Stimulated activated CD4-positive, alpha-beta T cell treated with anti-CD3 and anti-CD28 coated beads, Interleukin-2, amount 100 ng/mL, for 4 hours (primary cell): ENCODE data around the gene SYNE3.

Experiments
- DNase-seq: peaks from one replicate; pipeline ENCODE4 v3.0.0-alpha.2; 2020; ENCODE audit warnings: low read depth

SYNE3 gene

DNA sequence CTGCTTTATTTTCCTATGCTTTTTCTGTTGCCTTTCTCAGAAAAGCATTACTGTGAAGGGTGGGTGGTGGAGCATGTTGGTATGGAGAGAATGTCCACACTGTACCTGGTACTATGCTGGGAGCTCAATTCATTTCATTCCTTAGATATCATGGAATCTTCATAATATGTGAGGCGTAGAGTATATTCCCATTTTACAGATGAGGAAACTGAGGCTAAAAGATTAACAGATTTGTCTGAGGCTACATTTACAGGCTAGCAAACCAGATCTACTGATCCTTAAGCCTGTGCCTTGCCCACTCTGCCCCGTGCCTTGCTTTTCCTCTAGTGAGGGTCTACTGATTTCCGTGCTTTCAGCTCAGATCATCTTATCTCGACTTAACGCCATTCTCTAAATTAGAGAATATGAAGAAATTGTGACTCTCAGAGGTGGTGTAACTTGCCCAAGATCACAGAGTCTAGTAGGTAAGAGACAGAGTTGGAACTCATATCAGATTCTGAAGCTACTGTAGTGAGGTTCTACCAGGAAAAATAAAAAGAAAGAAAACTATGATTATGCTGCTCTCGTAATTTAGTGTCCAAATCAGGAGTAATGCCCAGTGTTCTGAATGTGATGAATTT is 23.9 kb upstream of the SYNE3 start:
- DNase-seq, result no peak

GRCh38 chr14:95538801-95539509 is 22.5 kb upstream of the SYNE3 start:
- DNase-seq, result no peak

DNA sequence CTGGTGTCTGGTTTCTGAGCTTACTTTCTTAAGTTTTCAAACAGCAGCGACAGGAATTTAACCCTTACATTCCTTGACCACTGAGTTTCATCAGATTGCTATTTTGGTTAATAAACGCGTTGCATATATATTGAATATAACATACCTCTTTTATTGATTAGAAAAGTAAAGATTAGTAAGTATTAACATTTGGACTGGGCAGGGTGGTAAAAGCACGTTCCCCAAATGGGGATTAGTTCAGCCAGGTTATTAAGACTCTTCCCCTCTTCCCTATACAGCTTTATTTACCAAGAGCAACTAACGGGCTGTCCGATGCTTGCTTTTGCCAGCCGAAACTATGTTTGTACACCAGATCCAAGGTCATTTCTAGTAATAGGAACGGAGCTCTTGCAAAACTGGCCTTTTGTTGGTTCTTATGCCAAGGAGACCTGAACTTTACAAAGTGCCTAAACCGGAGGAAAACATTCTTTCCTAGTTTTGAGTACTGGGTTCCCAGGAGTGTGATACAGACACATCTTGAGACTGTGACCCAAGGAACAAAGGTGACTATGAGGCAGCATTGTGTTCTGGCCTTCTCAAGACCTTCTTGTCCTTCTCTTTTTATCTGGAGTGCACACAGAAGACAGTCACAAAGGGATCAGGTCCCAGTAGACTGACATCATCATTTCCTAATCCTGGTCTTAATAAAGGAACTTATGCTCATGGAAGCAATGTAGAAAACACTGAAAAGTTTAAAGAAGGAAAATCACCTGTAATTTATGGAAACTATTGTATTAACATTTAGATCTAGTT is 21.0 kb upstream of the SYNE3 start:
- no peak for DNase-seq

- no peak for DNase-seq
These were observed 20.2 kb upstream of the SYNE3 start for GRCh38 chr14:95536671-95537070.

GRCh38 chr14:95536036-95536593 is 19.7 kb upstream of the SYNE3 start:
- DNase-seq, result no peak

DNA sequence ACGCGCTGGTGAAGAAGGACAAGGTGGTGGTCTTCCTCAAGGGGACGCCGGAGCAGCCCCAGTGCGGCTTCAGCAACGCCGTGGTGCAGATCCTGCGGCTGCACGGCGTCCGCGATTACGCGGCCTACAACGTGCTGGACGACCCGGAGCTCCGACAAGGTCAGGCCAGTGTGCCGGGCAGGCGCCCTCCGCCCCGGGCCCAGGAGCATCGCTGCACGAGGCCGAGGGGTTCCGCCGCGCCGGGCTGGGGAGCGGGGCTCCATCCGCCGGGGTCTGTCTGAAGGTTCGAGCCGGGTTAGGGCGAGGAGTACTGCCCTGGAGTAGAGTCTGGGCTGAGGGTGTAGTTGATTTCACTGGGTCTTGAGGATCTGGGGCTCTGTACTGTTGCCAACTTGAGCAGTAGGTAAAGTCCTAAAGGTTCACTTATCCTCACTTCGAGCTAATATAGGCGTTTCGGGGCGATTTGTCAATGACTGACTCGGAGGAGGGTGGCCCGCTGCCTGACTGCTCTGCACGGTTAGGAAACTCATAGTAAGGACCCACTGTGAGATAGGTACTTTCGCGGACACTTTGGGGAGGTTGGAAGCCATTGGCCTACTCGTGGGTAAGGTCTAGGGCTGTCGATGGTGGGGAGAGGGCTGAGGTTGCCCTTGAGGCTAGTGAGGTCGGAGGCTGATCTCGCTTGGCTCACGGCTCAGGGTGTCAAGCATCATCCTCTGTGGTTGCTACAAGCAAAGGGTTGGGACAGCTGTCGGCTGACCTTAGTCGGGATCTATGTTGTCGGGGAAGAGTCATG is 19.0 kb upstream of the SYNE3 start:
- no peak for DNase-seq

GRCh38 chr14:95534299-95535225 is 18.1 kb upstream of the SYNE3 start, which contains the start of gene GLRX5:
TSS of gene GLRX5 (plus strand) at chr14:95535050. CDS start at chr14:95535090, 40 bp downstream.
- DNase-seq, result peak; percentile 96

DNA sequence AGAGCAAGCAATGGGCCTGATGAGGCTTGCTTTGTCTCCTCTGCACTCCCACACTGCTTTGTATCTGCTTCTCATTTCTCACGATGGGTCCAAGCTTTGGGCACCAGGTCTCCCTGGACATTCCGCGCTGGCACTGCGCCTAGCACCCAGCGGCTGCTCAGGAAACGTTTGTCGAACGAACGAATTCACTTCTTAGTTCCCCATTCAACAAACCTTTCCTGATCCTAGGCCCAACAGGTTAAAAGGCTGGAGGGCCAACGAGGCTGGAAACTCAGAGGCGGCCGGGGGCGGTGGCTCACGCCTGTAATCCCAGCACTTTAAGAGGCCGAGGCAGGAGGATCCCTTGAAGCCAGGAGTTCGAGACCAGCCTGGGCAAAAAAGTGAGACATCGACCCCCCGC is 17.4 kb upstream of the SYNE3 start:
- no peak for DNase-seq

DNA sequence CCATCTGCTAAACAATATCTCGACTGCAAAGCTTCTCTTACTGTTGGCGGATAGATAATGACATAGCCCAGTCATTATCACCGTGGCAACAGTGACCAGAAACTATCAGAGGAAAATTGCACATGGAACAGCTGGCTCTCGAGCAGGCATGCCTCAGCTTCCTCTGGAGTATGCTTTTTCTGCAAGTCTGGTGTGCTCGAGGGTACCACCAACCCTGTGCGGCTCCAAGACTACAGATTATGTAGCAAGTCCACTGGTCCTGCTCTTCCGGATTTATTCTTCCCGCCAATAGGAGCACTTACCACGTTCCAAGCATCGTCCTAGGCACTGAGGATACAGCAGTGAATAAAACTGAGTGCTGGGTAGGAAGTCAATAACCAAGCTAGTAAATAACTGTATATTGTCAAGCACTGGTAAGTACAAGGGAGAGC is 17.0 kb upstream of the SYNE3 start:
- DNase-seq, result no peak

- no peak for DNase-seq
These were observed 15.5 kb upstream of the SYNE3 start for GRCh38 chr14:95531969-95532368.

DNA sequence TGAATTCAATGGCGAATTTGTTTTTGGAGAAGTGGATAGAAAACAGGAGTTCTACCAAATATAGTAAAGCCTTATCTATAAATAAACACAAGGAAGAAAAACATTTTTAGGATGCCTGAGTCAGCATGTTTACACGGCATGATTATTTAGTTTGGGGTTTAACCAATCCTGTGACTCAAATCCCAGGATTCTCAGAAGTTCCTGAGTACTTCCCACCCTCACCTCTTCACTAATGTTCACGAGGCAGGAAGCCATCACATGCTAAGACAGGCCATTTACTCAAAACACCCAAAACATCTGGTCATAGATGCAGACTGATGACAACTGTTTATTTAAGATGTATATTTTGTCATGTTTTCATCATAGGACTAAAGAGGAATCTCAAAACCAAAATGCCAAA is 15.0 kb upstream of the SYNE3 start:
- DNase-seq, result no peak

- DNase-seq, result no peak
These were observed 14.2 kb upstream of the SYNE3 start for GRCh38 chr14:95530473-95531276.

- no peak for DNase-seq
These were observed 12.8 kb upstream of the SYNE3 start for GRCh38 chr14:95529216-95529615.

- no peak for DNase-seq
These were observed 11.0 kb upstream of the SYNE3 start for GRCh38 chr14:95527387-95528002.

DNA sequence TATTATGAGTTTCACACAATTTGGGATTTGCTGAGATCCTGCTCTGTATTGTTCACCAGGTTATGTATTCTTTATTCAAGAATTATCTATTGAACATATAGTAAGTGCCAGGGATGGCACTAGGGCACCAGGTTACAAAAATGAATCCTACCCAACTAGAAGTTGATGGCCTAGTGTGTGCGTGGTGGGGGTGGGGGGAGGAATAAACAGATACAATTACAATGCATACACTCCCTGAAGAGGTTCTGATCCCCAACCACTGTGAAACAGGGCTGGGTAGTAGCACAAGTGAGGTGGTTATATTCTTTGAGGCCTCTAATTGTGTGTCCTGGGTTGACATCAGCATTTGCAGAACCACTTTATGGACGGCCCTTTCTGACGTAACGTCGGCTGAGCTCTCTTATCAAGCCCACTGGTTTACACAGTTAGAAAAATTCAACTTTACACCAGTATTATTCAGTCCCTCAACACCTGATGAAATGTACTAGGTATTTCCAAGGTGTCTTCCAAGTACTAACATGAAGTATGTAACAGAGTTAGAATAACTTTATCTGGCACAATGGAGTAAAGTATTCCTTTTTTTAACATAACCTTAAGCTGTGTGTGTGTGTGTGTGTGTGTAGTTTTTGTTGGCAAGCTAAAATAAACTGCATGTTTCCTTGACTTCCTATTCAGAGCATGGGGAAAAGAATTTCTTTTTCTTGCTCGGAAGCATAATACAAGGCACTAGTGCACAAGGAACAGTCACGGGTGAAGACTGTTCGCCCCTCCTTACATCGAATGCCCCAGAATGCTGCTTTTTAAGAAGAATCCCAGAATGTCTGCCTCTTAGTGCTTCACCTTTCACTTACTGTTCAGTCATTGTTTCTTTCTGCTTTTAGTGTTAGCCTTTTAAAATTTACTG is 10.3 kb upstream of the SYNE3 start:
- no peak for DNase-seq

DNA sequence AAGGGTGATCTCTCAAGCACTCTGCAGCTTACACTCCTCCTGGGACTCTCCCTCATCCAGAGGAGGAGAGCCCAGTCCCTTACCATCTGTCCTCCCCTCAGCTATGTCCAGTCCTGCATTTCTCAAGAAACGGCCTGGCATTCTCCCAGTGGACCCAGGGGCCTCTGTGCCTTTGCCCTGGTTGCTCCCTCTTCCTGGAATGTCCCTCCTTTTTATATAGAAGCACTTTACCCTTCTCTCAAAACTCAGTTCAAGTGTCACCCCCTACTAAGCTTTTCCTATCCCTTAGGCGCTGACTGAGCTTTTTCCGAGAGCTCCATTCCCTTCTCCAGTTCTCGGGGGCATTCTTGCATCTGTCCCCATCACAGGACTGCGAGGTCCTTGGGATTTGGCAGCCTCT is 9.5 kb upstream of the SYNE3 start:
- no peak for DNase-seq

- no peak for DNase-seq
These were observed 8.5 kb upstream of the SYNE3 start for GRCh38 chr14:95524706-95525512.
